OCI-LY1 (cell line): ENCODE data around the gene SLC33A1.
"Not testable (repeated sequence)": the region's sequence is repeated elsewhere in the genome, so short reads cannot be mapped to it uniquely, and the experiment has no call there.

Experiments
- H2AFZ ChIP-seq: fragments of 200-600 bp; sonication (generic), shearing (Covaris generic); 2 replicates; pipeline ENCODE4 v1.6.0; 2014; ENCODE audit warnings: antibody characterized with exemption, mild to moderate bottlenecking, low read length
- H3F3A ChIP-seq: fragments of 200-600 bp; sonication (generic), shearing (Covaris generic); 2 replicates; pipeline ENCODE4 v1.6.0; 2014; ENCODE audit warnings: mild to moderate bottlenecking, antibody characterized with exemption, low read length, moderate library complexity; ENCODE audit not compliant: insufficient read depth
- H3K27ac ChIP-seq: fragments of 200-600 bp; sonication (generic); 2 replicates; pipeline ENCODE4 v1.5.1; 2014; ENCODE audit warnings: low read length, mixed run types, mild to moderate bottlenecking, low read depth; ENCODE audit not compliant: poor library complexity, severe bottlenecking
- H3K27me3 ChIP-seq: fragments of 200-600 bp; sonication (generic); 2 replicates; pipeline ENCODE4 v1.6.0; 2014; ENCODE audit warnings: antibody characterized with exemption, mild to moderate bottlenecking, low read length, moderate library complexity; ENCODE audit not compliant: insufficient read depth
- H3K36me3 ChIP-seq: fragments of 200-600 bp; sonication (generic); 2 replicates; pipeline ENCODE4 v1.6.1; 2014; ENCODE audit warnings: mild to moderate bottlenecking, antibody characterized with exemption, low read length, moderate library complexity, mixed read lengths; ENCODE audit not compliant: insufficient read depth
- H3K4me1 ChIP-seq: fragments of 200-600 bp; sonication (generic); 2 replicates; pipeline ENCODE4 v1.5.1; 2014; ENCODE audit warnings: mild to moderate bottlenecking, low read length, moderate library complexity; ENCODE audit not compliant: insufficient read depth, severe bottlenecking
- H3K4me2 ChIP-seq: fragments of 200-600 bp; sonication (generic), shearing (Covaris generic); 2 replicates; pipeline ENCODE4 v1.6.1; 2014; ENCODE audit warnings: low read length
- H3K4me3 ChIP-seq: fragments of 200-600 bp; sonication (generic); 2 replicates; pipeline ENCODE4 v1.5.1; 2014; ENCODE audit warnings: low read length, low read depth, mild to moderate bottlenecking, mixed read lengths; ENCODE audit not compliant: poor library complexity, severe bottlenecking
- H3K79me2 ChIP-seq: fragments of 200-600 bp; shearing (Covaris generic); 2 replicates; pipeline ENCODE4 v1.6.1; 2016; ENCODE audit warnings: mixed run types, low read length, mixed read lengths; ENCODE audit not compliant: insufficient read depth
- H3K9ac ChIP-seq: fragments of 200-600 bp; sonication (generic), shearing (Covaris generic); 2 replicates; pipeline ENCODE4 v1.6.1; 2014; ENCODE audit warnings: mild to moderate bottlenecking, low read length, mixed read lengths
- H3K9me2 ChIP-seq: fragments of 200-600 bp; sonication (generic), shearing (Covaris generic); 2 replicates; pipeline ENCODE4 v1.6.1; 2014; ENCODE audit warnings: low read depth, mild to moderate bottlenecking, low read length, mixed read lengths
- H3K9me3 ChIP-seq: fragments of 200-600 bp; shearing (Covaris generic); 2 replicates; pipeline ENCODE4 v1.6.1; 2014; ENCODE audit warnings: low read length, mixed read lengths
- H4K20me1 ChIP-seq: fragments of 200-600 bp; sonication (generic), shearing (Covaris generic); 2 replicates; pipeline ENCODE4 v1.6.0; 2016; ENCODE audit warnings: mild to moderate bottlenecking, low read length; ENCODE audit not compliant: insufficient read depth
- EZH2 ChIP-seq: fragments of 200-600 bp; sonication (generic), shearing (Covaris generic); IDR thresholded peaks from 2 replicates; pipeline ENCODE4 v1.8.0; 2017; ENCODE audit warnings: borderline replicate concordance, mixed run types, mild to moderate bottlenecking, antibody characterized with exemption, low read length, moderate library complexity, mixed read lengths
- TF ChIP-seq, protein P1 (sequence below): fragments of 200-600 bp; sonication (generic), shearing (Covaris generic); IDR thresholded peaks from 2 replicates; pipeline ENCODE4 v1.5.1; 2017; ENCODE audit warnings: mild to moderate bottlenecking, antibody characterized with exemption, low read length, moderate library complexity, mixed read lengths

Gene SLC33A1

DNA sequence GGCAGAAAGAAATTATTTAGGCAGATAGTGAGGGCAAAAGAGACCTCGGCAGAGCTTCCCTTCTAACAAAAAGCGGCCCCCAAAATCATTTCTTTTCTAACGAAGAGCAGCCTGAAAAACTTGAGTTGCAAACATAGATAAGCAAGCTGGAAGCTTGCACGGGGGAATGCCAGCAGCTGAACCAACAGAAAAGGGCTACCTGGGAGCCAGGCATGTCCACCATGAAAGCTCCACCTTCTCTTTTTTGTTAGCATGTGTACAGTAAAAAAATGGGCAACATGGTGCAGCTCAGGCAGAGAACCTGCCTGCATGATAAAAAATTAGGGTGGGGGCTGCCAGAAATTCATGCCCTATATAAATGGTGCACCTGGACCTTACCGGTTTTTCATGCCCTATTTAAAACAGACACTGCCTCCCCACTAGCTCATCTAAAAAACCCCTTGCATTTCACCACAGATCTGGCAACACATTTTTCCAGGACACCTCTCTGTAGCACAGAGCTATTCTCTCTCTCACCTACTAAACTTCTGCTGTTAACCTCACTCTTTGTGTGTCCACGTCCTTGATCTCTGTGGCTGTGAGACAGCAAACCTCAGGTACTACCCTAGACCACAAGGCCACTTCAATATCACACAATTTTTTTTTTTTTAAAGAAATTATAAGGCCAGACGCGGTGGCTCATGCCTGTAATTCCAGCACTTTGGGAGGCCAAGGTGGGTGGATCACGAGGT, 18.7 kb downstream of the SLC33A1 start:
- Histone ChIP-seq H3F3A (no peaks in the 10 kb centered on the region), H4K20me1 (no peaks in the 10 kb centered on the region), H3K4me1 (no peaks in the 10 kb centered on the region), H3K4me2 (no peak overlapping the region), H3K9me2 (no peaks in the 10 kb centered on the region), H3K36me3 (peaks cover 15% of the 10 kb centered on the region), H3K9me3 (no peaks in the 10 kb centered on the region), H2AFZ (no peak overlapping the region), H3K27ac (no peak overlapping the region), H3K79me2 (no peaks in the 10 kb centered on the region), H3K27me3 (no peaks in the 10 kb centered on the region), H3K9ac (no peak overlapping the region), H3K4me3 (no peak overlapping the region)
- TF ChIP-seq, protein P1, sequence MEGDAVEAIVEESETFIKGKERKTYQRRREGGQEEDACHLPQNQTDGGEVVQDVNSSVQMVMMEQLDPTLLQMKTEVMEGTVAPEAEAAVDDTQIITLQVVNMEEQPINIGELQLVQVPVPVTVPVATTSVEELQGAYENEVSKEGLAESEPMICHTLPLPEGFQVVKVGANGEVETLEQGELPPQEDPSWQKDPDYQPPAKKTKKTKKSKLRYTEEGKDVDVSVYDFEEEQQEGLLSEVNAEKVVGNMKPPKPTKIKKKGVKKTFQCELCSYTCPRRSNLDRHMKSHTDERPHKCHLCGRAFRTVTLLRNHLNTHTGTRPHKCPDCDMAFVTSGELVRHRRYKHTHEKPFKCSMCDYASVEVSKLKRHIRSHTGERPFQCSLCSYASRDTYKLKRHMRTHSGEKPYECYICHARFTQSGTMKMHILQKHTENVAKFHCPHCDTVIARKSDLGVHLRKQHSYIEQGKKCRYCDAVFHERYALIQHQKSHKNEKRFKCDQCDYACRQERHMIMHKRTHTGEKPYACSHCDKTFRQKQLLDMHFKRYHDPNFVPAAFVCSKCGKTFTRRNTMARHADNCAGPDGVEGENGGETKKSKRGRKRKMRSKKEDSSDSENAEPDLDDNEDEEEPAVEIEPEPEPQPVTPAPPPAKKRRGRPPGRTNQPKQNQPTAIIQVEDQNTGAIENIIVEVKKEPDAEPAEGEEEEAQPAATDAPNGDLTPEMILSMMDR: no peak
- no peak for TF ChIP-seq EZH2

DNA sequence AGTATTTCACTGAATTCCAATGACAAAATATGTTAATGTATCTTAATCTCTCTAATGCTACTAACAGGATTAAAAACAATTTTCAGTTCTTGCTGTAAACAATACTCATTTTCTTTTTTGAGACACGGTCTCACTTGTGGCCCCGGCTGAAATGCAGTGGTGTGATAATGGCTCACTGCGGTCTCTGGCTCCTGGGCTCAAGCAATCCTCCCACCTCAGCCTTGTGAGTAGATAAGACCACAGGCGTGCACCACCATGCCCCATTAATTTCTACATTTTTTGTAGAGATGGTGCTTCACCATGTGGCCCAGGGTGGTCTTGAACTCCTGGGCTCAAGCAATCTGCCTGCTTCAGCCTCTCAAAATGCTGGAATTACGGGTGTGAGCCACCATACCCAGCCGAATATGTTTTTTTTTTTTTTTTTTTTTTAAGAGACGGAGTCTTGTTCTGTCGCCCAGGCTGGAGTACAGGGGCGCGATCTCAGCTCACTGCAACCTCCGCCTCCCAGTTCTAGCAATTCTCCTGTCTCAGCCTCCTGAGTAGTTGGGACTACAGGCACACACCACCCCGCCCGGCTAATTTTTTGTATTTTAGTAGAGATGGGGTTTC, 25.6 kb downstream of the SLC33A1 start:
- H3K4me2 ChIP-seq, H3K4me3 ChIP-seq, H4K20me1 ChIP-seq, H3K9ac ChIP-seq, H3K4me1 ChIP-seq, H2AFZ ChIP-seq, H3K27ac ChIP-seq, H3K9me2 ChIP-seq, H3K9me3 ChIP-seq, H3K27me3 ChIP-seq, H3K79me2 ChIP-seq, H3F3A ChIP-seq: not testable (repeated sequence)
- peaks cover 27% of the 10 kb centered on the region; the same call in 1 of the 2 replicates for H3K36me3 ChIP-seq

DNA sequence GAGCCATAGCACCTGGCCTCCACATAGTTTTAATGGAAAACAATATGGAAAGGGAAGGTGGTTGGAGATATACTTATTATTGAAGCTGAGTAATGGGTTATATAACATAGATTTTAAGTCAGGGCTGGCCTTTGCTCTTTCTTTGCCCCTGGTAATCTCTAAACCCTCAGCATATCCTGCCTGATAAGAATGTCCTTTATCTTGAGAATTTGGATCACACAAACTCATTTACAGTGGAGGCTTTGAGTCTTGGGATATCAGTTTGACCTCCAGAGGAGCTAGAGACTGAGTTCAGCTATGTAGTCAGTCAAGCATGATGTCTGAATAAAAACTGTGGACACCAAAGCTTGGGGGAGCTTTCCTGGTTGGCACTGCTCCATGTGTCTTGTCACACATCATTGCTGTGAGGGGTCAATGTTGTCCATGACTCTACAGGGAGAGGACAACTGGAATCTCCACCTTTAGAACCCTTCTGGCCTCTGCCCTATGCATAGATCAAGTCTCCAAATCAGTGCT, 39.1 kb downstream of the SLC33A1 start:
- Histone ChIP-seq H4K20me1 (no peaks in the 10 kb centered on the region), H3K9me3 (no peaks in the 10 kb centered on the region), H3F3A (no peaks in the 10 kb centered on the region), H3K27me3 (no peaks in the 10 kb centered on the region), H3K4me2 (no peak overlapping the region), H3K9ac (no peak overlapping the region), H3K27ac (no peak overlapping the region), H3K36me3 (no peaks in the 10 kb centered on the region), H3K4me3 (no peak overlapping the region), H3K4me1 (no peaks in the 10 kb centered on the region), H3K79me2 (no peaks in the 10 kb centered on the region), H3K9me2 (no peaks in the 10 kb centered on the region), H2AFZ (no peak overlapping the region)
- TF ChIP-seq EZH2: no peak
- TF ChIP-seq, protein P1: no peak

DNA sequence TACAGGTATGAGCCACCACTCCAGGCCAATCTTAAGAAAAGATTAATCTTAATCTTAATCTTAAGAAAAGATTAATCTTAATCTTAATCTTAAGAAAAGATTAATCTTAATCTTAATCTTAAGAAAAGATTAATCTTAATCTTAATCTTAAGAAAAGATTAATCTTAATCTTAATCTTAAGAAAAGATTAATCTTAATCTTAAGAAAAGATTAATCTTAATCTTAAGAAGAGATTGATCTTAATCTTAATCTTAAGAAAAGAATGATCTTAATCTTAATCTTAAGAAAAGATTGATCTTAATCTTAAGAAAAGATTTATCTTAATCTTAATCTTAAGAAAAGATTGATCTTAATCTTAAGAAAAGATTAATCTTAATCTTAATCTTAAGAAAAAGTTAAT, 41.0 kb downstream of the SLC33A1 start:
- not testable (repeated sequence) for H3K36me3 ChIP-seq, H2AFZ ChIP-seq, H3K9me3 ChIP-seq, H3K79me2 ChIP-seq, H3K9me2 ChIP-seq, H3K9ac ChIP-seq, H3K27me3 ChIP-seq, H3K4me2 ChIP-seq, H3K4me3 ChIP-seq, H3K4me1 ChIP-seq, H3K27ac ChIP-seq, H3F3A ChIP-seq, H4K20me1 ChIP-seq
